GM21737 (cell line): ENCODE results near the gene OR10P1.

Source experiments
- ATAC-seq: cut with Tn5 transposase; IDR thresholded peaks from one replicate; pipeline ENCODE4 v1.9.1; 2021; ENCODE audit warnings: mild to moderate bottlenecking, moderate library complexity; ENCODE audit not compliant: unreplicated experiment

The OR10P1 gene

DNA sequence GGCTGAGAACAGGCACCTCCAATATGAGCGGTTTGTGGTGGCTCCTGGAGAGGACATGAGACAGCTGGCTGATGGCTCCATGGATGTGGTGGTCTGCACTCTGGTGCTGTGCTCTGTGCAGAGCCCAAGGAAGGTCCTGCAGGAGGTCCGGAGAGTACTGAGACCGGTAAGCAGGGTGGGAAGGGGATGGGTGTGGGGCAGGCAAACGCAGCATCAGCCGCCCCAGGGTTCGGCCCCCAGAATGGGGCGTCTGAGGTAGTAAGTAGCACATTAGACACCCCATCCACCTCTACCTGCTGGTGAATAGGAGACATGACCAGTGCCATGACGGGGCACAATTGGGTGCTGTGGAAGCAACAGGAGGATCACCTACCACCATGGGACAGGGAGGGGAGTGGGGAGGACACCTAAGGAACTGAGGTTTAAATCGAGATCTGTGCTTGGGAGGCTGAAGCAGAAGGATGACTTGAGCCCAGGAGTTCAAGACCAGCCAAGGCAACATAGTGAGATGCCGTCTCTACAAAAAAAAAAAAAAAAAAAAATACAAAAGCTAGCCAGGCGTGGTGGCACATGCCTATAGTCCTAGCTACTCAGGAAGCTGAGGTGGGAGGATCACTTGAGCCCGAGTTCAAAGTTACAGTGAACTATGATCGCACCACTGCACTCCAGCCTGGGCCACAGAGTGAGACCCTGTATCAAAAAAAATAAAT, 45.5 kb downstream of the OR10P1 start:
- no peak for ATAC-seq

DNA sequence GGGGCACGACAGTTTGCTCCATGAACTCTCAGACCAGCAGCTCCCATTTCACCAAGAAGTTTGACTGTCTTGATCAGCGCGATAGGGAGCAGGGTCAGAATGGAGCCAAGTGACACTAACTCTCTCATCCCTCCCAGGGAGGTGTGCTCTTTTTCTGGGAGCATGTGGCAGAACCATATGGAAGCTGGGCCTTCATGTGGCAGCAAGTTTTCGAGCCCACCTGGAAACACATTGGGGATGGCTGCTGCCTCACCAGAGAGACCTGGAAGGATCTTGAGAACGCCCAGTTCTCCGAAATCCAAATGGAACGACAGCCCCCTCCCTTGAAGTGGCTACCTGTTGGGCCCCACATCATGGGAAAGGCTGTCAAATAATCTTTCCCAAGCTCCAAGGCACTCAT, 47.0 kb downstream of the OR10P1 start:
- ATAC-seq: no peak

DNA sequence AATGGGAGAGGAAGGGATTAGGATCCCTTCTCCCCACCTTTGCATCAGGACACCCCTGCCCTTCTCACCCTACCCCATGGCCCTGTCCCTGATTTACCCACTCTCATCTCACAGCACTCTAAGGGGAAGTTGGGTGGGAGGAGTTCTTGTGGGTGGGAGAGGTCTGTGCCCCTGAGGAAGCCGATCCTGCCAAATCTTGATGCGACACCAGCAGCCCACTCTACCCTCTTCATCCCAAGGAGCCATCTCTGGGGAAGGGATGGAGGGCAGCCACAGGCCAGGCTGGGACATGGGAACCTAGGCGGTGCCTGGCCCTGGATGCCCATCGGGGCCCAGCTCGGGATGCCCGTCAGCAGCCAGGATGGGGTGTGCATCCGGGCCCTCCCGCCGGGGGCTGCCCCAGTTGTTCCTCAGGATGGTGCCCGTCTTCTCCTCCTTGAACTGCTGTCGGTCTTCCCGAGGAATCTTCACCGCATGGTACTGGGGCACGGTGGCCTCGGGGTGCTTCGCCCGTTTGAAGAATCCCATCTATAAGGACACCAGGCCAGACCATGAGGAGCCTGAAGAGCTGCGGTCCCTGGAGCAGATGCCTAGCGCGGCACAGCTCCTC, 48.2 kb downstream of the OR10P1 start:
- no peak for ATAC-seq

DNA sequence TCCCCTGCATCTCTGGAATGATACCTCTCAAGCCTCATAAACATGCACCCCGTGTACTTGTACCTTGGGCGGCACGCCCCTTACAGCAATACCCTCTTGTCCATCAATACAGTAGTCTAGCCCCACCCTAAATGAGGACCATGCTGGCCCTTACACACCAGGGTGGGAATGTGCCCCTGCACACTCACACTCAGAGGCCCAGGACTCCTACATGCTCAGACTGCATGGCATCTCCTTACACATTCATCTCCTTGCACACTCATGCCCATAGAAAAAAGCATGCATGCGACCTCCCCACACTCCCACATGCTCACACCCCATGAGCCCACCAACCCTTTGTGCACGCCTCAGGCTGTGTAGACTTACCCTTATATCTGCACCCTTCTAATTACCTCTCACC, 49.0 kb downstream of the OR10P1 start:
- ATAC-seq: no peak

DNA sequence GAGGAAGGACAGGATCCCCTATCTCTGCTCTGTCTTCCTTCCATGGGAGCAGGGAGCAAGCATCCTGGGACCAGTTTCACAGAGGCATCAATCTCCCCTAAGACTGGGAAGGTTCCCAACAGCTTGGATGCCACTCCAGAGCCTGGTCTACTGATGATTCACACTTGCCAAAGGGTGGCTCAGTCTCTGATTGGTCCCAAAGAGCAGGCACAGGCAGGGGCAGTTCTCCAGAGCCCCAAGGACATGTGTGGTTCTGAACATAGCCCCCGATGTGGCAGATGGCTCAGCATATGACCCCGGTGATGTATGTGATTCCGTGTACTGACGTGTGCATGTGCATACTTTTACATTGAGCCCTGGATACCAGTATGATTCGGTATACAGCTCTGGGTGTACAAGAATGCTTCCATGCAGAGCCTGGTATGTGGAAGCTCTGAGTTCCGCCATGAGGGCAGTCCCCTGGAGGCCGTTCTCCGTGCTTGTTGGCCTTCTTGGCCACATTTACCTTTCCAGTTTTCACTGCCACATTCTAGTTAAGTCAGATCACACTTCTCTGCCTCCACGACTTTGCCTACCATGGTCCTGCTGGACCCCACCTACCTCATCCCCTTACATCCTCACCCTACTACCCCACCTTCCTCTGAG, 49.8 kb downstream of the OR10P1 start:
- ATAC-seq: no peak
